GM12873 (cell line): ENCODE data around the gene MAL.

Experiments
- TF ChIP-seq, protein P1 (sequence below): IDR thresholded peaks from 2 replicates; pipeline ENCODE4 v1.5.1; 2012; ENCODE audit warnings: low read depth, mild to moderate bottlenecking, moderate library complexity, low read length, control low read depth; ENCODE audit not compliant: insufficient read depth; ENCODE audit errors: missing control alignments

MAL gene

DNA sequence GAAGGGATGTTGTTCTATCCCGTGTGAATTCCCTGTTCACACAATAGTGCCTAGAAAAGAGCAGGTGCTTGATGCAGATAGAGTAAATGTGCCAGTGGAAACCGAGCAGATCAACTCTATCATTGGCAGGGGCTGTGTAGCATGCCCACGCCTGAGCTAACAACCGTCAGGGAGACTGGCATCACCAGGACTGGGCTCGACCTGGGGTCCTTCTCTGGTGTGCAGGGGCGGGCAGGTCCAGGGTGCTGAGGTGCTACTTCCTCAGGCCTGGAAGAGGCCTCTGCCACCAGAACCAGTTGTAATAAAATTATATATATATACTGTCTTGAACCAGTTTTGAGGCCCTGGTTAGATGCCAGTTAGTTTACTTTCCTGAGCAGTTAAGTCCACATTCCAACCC, 11.8 kb upstream of the MAL start:
- TF ChIP-seq, protein P1, sequence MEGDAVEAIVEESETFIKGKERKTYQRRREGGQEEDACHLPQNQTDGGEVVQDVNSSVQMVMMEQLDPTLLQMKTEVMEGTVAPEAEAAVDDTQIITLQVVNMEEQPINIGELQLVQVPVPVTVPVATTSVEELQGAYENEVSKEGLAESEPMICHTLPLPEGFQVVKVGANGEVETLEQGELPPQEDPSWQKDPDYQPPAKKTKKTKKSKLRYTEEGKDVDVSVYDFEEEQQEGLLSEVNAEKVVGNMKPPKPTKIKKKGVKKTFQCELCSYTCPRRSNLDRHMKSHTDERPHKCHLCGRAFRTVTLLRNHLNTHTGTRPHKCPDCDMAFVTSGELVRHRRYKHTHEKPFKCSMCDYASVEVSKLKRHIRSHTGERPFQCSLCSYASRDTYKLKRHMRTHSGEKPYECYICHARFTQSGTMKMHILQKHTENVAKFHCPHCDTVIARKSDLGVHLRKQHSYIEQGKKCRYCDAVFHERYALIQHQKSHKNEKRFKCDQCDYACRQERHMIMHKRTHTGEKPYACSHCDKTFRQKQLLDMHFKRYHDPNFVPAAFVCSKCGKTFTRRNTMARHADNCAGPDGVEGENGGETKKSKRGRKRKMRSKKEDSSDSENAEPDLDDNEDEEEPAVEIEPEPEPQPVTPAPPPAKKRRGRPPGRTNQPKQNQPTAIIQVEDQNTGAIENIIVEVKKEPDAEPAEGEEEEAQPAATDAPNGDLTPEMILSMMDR, result no peak

DNA sequence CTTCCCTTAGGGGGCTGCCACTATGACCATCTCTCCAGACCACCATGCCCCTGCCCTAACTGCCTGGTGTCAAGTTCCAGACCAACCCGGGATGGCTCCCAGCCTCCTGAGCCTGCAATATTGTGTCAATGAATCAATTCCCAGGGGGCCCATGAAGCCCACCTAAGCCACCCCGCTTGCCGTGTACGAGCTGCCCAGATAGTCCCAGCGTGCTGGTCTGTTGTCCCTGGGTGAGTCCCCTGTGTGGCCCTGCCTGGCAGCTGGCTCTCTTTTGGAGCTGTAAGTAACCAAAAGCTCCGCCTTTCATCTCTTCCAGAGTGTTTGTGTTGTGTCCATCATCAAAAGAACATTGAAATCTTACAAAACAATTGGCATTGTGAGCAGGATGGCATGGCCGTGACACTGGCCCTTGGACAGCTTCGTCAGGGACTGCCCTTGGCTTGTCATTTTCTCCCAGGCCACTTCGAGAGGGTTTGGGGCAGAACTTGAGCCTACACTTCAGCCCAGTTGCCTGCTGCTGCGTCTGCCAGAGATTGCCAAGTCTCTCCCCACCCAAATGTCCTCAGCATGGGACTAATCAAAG, 11.3 kb upstream of the MAL start:
- TF ChIP-seq, protein P1, result no peak

DNA sequence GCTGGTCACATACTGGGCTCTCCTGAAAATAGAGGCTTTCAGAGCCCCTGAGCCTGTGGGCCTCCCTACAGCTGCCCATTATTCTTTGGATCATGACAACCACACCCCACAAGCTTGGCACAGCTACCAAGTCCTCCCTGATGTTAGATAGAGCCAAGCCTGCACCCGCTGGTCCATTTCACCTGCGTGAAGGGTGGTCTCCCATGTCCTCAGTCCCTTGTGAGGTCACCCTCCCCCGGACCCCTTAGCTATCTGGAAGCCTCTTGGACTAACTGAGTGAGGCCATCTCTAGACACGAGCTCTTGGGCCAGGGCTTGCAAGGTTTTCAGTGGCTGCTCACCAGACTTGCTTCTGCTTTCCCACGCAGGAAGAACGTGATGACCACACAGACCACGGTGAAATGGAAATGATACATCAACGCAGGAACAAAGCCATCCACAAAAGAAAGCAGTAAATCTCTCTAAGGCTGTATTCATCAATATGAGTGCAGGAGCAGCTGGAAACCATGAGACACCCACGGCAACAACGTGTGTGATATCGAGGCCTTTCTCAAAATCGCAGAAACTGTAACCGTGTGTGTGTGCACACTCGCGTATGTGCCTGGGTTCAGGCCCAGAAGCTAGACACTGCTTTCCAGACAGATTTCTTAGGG, 10.1 kb upstream of the MAL start:
- TF ChIP-seq, protein P1, result no peak

DNA sequence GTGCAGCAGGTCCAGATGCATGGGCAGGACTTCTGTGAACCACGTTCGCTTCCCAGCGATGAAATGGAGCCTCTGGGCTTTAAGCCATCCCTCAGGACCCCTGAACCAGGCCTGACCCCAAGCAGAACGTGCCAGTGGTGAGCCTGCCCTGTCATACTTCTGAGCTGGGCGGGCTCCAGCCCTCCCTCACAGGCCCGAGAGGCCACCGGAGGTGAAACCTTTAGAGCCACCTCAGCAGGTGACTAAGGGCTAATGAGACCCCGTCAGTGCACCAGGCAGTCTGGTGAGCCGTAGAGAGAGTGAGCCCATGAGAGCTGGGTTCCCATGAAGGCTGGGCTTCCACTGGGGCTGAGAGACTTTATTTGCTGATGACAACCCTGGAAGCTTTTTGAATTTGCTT, 8.9 kb upstream of the MAL start:
- TF ChIP-seq, protein P1, result no peak

DNA sequence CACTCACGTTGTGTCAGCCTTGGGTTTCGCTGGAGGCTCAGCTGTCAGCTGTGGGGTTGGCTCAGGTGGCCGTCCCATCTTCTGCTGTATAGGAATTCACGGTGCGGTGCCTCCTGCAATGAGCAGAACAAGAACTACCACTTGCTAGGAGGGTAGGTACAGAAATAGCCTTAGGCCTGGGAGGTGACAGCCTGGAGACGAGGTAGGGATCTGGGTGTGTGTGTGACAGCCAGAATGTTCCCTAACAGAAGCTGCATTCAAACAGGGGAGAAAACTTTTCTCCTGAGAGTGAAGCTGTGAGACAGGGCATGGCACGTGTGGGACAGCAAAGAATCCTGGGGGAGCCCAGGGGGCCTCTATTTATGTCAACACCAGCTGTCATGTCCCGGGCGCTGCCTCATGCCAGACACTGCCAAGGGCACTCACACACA, 8.4 kb upstream of the MAL start:
- TF ChIP-seq, protein P1, result no peak

DNA sequence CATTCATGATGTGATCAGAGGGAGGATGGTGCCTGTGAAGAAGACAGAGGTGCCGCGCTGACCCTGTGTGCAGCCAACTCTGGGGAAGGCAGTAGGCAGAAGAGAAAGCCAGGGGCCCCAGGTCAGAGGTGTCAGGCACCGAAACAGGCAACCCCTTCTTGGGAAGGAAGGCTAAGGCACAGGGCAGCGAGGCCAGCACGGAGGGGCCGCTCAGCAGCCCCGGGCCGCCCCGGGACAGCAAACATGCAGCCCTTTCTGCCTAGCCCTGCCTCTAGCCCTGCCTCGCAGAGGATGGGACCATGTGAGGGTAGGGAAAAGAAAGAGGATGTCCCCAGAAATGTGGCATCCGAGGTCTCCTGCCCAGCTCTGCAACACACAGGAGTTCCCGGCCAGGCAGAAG, 7.7 kb upstream of the MAL start:
- TF ChIP-seq, protein P1, result no peak

DNA sequence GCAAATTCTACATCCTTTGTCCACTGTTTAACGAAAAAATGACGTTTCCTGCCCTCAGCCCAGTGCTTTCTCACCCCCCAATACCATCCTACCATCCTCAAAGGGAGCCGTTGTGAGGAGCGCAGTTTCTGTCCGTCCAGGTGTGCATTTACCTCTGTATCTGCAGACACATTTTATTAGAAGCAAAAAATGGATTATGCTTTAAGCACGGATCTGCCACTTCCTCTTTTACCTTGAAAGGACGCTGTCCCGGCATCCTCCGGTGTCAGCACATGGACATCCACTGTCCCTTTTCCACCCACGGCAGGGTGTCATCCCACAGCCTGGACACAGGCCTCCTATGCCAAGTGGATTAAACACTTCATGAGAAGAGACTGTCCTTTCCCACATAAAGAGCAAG, 7.2 kb upstream of the MAL start:
- TF ChIP-seq, protein P1, result no peak
